Dedifferentiated amniotic fluid mesenchymal stem cell (primary cell): ENCODE measurements around the gene NIPAL3.

ENCODE experiments used
- DNase-seq: peaks from one replicate; pipeline ENCODE4 v3.0.0-alpha.2; 2016; ENCODE audit errors: extremely low spot score

The NIPAL3 gene

DNA sequence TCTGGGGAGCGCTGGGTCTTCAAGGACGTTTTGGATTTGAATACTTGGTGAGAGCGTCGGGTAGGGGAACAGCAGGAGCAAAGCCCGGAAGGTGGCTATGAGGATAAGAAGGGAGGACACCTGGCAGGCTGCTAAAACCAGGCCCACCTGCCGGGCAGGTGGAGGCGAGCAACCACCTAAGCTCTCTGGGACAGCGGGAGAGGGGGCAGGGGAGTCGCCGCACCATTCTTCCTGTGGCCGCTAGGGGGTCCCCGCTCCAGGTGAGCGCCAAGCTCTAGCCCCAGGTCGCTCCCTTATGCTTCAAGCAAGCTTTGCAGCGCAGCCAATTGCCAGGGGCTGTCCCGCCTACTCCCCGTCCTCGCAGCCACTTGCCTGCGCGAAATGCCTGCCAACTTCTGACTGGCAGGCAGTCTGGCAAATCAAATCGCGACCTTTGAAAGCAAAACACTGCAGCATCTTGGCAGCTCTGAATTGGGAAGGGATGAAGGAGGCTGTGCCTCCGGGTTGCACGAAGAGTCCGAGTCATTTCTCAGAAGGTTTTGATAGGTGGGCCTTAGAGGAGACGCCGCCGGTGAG, at the start of gene NIPAL3:
TSS of gene NIPAL3 (plus strand) at position 469 of the 576 bp plus-strand sequence. CDS start 3,746 bp downstream, outside the sequence.
- peak; percentile 96 for DNase-seq

DNA sequence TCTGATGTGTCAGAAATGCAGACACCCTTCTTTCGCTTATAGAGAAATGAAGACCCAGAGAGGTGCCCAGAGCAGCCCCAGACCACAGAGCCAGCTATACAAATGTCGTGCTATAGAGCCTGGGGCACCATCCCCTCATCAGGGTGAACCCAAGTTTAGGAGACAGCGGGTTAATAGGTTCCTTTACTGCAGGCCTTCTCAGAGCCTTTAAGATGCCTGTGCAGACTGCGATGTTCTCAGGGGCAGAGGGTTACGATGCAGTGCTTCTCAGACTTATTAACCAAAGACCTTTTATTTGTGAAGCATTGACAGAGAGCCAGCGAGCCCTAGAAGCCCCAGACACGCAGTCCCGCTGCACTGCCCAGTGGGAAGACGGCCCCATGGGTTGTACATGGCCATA, 48.9 kb upstream of the NIPAL3 start:
- DNase-seq, result no peak

DNA sequence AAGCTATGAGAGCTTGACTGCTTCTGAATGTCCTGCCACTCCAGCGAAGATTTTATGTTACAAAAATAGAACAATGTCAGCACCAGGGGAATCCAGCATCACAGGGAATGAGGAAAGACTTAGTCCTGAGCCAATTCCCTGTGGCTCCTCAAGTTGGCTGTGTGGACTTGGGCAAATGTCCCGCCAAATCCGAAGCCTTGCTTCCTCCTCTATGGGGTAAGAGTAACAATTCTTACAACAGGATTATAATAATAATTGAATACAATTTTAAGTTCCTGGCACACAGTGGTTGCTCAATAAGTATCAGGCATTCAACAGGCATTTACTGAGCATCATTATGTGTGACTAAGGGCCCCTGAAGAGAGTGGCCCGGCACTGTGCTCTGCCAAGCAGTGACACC, 46.4 kb upstream of the NIPAL3 start:
- no peak for DNase-seq

DNA sequence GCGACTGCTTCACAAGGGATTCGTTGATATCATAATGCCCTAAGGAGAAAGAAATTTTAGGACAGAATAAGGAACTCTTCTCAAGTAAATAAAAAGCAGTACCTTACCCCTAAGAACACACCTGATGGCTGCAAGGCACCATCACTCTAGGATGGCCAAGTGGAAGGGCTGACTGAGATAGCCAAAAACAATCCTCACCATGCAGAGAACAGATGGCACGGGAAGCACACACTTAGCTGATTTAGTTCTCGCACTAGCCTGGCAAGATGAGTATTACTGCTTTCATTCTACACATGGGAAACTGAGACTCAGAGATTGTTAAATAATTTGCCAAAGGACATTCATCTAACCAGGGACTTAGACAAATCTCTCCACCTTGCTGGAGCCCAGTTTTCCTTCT, 45.8 kb upstream of the NIPAL3 start:
- no peak for DNase-seq

DNA sequence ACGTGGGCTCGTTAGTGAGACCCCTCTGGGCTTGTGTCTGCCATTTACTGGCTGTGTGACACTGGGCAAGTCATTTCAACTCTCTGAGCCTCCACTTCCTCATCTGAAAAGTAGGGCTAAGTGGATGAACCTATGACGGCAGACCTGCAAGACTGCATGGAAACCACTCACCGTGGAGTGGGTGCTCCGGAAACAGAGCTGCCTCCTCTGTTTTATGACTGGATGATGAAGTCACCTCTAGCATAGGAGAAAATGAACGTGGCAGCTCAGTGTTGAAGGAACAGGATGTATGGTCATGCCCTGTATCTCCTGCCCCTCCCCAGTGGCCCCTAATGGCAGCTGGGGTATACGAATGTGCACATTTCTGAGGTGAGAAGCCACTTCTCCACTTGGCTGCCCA, 42.6 kb upstream of the NIPAL3 start:
- no peak for DNase-seq

DNA sequence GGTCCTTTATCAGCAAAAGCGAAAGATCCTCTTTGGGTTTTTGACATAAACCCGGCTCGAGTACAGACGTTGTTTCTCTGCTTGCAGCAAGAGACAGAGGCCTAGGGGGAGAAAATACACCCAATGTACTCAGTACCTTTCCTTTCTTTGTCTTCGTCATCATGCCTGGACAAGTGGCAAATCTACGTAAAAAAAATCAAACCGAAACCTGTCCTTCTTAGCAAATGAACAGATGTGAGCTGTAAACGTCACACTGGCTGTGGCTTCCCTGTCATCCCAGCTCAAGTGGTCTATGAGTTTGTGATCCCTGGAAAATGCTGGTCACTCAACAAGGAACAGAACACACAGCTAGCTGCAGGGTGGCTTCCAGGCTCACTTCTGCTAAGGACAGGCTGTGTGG, 41.9 kb upstream of the NIPAL3 start:
- no peak for DNase-seq

DNA sequence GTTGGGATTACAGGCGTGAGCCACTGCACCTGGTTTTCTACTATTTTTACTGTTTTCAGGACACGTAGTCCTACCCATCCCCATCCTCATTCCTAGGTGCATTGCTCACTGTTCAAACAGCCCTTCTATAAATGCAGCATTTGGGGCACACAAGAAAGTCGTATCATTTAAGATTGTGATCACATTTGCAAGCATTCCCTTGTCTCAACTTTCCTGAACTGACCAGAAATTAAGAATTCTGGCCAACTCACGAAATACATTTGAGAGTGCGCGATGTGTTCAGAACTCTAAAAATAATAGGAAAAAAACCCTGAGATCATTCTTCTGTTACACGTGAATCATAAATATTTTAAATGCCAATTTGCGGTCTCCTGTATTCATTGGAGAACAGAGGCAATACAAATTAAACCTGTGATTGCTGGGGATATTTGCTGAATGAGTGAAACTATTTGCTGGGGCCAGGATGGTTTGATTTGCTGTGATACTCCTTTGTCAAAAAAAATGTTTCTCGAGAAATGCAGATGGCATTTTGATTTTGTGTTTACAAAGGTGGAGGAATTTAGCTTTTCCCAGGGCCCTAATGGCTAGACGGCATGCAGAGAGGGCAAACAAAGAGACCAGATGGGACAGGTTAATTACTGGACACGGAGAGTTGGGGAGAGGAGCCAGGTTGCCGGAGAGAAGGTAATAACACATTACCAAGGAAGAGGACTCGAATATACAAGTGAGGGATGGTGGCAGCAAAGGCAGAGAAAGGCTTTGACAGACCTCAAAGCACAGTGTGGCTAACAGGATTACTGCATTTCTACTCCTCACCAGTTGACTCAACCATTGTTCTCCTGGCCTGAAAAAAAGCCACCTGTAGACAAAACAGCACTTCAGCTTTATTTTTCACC, 40.5 kb upstream of the NIPAL3 start:
- no peak for DNase-seq

DNA sequence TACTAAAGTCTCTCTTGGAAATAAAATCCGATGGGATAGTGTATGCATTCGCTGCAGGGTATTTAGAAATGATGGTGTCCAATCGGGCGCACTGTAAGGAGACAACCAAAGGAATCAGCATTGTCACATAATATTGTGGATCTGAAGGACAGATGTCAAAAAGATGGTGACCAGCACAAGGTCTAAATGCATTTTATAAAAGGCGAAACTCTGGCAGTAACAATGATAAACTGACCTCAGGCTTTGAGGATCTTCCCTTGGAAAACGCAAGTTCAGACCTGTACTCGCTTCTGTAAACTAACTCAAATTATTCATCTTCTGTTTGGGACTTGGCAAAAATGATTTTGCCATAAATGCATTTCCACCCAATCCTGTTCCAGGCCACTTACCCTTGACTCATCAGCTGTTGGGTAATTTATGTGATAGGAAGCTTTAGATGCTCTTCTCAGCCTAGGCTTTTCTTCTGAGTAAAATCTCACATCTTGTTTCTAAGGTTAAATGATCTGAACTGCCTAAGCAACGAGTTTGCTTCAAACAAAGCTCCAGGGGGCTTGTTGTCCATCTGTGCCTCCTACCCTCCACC, 35.8 kb upstream of the NIPAL3 start:
- DNase-seq, result no peak

DNA sequence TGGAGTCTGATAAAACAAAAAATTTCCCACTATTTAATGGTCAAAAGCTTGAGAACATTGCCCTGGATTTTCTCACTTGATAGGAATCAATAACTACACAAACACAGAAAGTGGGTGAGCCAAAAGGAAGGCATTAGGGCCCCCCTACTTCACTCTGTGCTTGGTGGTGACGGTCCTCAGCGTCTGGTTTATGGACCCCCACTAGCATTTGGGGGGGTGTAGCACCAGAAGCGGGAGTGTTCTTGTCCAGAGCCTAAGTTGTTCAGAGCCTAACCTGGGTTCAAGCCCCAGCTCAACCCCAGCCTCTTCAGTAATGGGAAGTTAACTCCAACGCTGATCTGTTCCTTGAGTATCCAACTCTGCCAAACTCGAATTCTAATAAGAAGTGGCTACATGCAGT, 35.1 kb upstream of the NIPAL3 start:
- no peak for DNase-seq

DNA sequence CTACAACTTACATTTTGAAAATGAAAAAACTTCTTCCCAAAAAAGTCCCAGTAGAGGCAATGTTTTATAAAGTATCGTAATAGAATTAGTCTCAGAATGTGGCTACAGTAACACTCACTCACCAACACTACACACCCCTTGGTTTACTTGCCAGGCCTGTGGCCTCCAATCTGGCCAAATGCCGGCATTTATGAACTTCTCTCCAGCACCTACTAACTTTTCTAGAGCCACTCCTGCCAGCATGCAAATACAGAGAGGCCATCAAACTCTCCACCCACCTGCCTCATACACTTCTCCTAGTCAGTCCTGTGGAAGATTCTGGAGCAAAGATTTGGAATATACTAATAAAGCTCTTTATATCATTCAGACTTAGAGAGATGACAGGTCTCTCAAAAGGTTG, 34.3 kb upstream of the NIPAL3 start:
- no peak for DNase-seq

DNA sequence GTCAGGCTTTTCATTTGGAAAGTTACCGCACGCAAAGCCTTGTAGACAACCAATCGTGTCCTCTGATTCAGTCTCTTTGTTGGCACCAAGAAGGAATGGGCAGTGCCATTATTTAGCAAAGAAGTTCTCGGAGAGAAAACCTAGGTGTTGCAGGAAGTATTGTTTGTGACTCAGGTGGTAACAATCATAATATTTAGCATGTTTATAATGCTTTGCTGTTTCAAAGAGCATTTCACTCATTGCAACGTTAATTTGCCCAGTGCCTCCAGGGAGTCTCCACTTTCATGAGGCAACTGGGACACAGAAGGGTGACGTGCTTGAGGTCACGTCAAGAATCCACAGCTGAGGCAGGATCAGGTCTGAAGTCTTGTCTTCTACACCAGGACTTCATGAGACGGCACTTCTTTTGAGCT, 33.4 kb upstream of the NIPAL3 start:
- DNase-seq, result no peak

DNA sequence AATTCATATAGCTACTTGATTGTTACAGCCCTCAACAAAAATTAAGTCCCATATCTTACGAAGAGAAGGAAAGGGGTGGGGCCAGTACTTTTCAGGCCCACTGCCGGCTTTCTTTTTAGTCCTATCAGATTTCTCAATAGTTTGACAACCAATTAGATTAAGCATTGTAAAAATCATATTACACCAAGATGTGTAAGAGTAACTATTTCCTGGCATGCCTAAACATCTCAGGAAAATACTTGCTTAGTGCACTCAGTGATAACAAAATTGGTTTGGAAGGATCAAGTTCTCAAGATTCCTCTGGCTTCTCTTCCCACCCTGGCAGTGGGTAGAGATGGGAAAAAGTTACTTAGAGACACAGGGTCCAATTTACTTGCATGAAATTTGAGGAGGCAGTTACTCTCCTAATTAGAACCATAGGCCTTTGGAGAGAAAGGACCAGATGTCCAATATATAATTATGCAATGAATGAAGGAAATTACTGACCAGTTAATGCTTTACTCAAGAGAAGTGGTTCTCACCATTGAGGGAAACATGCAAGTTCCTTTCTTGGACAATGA, 32.1 kb upstream of the NIPAL3 start:
- DNase-seq, result no peak

DNA sequence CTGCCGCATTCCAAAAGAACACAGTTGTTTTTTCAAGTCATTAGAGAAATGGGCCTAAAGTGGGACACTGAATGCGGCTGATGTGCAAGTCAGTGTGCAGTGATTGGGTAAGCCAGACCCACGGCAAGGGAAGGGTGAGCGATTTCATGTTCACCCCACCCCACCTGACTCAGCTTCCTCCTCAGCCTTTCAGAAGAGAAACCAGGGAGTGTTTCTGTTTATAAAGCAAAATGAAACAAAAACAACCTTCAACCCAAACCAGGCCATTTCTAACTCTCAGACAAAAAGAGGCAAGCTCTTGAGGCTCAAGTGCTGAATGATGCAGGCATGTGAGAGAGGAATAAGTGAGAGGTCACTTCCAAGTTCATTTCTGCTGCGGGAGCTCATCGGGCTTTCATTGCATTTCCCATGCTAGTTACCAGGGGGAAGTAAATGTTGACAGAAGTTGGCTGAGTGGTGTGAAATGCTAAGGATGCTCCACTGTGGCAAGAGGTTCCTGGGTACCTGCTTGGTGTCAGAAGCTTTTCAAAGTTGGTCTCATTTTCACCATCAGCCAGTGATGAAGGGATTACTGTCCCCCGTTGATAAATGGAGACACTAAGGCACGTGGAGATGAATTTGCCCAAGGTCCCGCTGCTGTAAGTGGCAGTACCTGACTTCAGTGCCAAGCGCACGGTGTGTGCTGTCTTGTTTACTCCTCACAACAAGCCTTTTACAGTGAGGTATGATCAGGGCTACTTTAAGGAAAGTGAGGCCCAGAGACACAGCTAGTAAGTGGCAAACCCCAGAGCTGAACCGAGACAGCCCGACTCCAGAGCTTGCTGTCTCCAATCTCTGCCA, 31.1 kb upstream of the NIPAL3 start:
- DNase-seq, result no peak

DNA sequence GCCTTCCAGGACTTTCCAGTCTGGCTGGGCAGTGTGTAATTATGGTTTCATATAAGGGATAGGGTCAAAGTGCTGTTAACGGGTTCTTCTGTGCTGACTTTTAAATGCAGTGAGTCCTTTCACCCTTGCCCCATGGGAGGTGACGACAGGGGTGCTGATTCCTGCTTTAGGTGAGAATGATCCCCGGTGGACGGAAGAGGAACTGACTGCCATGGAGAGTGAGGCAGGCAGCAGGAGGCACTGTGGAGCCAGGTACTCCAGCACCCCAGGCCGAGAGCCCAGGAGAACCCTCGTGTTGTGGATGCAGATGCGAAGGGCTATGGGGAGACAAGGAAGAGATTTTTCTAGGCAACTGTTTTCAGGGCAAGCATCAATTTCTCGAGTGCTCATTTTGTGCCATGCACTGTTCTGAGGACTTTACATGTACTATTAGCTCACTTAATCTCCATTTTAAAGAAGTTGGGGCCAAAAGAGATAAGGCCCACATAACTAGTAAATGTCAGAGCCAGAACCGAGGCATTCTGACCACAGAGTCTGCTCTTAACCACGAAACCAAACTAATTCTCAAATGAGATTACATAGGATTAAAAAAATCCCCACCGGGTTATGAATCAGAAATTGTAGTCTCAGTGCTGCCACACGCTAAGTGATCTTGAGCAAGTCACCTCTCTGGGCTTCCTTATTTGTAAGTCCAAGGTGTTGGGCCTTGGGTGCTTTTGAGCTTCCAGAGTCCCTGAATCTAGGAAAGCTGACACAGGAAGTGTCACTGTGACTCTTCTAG, 30.3 kb upstream of the NIPAL3 start:
- no peak for DNase-seq

DNA sequence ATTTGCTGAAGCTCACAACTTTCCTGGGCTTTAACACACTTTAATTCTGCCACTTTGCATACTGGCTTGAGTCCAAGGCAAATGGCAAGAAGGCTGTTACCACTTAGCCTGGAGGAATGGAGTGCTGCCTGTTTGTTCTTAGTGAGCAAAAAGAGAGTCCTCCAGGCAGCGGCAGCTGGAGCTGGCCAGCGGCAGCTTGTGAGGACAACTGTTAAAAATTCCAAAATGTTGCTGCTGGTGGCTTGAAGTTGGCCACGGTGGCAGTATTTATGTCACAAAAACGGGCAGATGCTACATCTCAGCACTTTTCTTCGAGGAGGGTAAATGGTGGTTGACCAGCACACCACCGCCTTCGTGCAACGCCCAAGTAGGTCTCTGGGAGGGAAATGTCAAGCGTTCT, 29.4 kb upstream of the NIPAL3 start:
- DNase-seq, result no peak

DNA sequence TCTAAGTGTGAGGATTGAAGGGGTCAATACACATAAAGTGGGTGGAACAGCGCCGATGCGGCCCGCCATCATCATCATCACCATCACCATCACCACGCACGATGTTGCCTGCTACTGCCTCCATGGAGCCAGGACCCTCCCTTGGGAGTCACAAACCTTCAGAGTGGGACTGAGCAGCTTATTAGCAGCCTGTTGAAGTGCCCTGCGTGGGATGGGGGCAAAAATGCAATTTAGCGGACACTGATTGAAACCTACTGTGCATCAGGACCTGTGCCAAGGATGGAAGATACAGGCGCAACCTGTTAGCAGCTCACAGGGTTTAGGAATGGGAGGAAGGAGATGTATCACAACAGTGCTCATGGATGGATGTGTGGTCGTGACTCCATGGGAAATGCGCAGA, 28.7 kb upstream of the NIPAL3 start:
- no peak for DNase-seq

DNA sequence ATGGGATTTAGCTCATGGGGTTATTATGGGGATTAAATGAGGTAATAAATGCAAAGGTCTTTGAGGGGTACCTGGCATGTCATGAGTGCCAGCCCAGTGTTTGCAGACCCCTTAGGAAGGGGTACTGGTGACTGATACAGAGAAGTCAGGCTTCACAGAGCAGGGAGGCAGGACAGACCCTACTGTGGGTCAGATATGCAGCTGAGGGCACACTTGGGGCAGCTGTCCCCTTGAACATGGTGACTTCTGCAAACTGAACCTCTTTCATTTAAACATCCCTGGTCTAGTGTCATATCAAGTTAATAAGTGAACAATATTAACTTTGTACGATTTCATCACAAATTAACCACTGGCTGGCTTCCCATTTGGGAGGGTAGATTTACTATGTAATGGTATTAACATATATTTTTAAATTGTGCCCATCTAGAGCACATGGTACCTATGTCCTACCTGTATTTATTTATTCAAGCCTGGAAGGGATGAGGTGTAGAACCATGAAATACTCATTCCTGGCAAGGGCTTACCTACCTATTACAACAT, 27.9 kb upstream of the NIPAL3 start:
- DNase-seq, result no peak

DNA sequence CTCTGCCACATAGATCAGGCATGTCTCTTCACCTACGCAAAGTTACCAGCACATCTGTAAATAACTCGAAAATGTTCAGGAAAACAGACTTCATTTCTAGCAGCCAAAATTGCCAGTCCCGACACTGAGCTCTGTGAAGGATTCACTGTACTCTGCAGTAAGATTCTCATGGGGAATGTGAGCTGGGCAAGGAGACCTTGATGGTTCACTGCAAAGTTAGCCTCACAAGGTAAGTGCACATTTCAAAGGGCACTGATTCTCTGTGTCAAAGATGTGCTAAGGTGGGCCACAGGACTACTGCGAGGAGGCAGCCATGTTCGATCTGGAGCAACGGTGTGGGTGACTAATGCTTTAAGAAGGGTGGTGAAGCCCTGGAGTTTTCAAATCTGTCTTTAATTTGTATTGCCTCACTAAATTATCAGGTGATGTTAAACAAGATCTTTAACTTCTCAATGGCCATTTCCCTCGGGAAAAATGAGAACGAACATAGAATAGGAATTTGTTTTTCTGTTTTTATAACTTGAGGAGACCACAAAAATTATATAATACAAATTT, 27.2 kb upstream of the NIPAL3 start:
- DNase-seq, result no peak

DNA sequence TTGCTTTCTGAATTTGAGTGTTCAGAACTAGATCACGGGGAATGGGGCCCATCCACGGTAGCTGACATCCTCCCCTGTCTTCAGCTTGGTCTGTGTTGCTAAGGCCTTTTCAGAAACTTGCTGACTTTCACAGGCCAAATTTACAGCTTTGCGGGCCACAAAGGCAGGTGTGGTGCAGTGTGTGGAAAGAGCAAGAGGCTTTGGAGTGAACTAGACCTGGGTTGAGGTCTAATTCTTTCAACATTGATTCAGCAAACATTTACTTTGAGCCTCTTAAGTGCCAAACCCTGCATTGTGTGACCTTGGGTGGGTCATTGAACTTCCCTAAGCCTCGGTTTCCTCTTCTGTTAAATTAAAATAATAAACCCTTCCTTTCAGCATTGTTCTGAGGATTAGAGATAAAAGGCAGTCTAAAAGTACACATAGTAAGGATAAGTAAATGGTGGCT, 26.3 kb upstream of the NIPAL3 start:
- no peak for DNase-seq
